G401 (cell line): ENCODE measurements around the gene CTAGE1. TPM values are rescaled to one million over a fixed set of nuclear protein-coding genes. Genes with fewer than 3 reads are reported as not detected.
"Not testable (repeated sequence)": the region's sequence is repeated elsewhere in the genome, so short reads cannot be mapped to it uniquely, and the experiment has no call there.

ENCODE experiments used
- DNase-seq: peaks from one replicate; pipeline ENCODE4 v3.0.0-alpha.2; 2015; ENCODE audit warnings: low spot score
- in situ Hi-C: cut with HindIII; loops from 2 replicates; pipeline ENCODE4 v1.10.0; 2016; ENCODE audit warnings: low sequenced_read_pairs, mixed read lengths
- total RNA-seq: library from RNA; depleted of rRNA; stranded (reverse); fragments of >200 nt; shearing (Covaris generic); gene quantifications from 2 replicates; pipeline ENCODE4 v1.2.3, GENCODE V29; 2014; rRNA removed

Gene CTAGE1, protein sequence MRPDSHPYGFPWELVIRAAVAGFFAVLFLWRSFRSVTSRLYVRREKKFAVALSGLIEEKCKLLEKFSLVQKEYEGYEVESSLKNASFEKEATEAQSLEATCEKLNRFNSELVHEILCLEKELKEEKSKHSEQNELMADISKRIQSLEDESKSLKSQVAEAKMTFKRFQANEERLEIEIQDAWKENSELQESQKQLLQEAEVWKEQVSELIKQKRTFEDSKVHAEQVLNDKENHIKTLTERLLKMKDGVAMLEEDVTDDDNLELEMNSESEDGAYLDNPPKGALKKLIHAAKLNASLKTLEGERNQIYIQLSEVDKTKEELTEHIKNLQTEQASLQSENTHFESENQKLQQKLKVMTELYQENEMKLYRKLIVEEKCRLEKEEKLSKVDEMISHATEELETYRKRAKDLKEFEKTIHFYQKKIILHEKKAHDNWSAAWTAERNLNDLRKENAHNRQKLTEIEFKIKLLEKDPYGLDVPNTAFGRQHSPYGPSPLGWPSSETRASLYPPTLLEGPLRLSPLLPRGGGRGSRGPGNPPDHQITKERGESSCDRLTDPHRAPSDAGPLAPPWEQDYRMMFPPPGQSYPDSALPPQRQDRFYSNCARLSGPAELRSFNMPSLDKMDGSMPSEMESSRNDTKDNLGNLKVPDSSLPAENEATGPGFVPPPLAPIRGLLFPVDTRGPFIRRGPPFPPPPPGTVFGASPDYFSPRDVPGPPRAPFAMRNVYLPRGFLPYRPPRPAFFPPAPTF
- 0.03 TPM in 1 of 2 replicates, not detected in the other for total RNA-seq

DNA sequence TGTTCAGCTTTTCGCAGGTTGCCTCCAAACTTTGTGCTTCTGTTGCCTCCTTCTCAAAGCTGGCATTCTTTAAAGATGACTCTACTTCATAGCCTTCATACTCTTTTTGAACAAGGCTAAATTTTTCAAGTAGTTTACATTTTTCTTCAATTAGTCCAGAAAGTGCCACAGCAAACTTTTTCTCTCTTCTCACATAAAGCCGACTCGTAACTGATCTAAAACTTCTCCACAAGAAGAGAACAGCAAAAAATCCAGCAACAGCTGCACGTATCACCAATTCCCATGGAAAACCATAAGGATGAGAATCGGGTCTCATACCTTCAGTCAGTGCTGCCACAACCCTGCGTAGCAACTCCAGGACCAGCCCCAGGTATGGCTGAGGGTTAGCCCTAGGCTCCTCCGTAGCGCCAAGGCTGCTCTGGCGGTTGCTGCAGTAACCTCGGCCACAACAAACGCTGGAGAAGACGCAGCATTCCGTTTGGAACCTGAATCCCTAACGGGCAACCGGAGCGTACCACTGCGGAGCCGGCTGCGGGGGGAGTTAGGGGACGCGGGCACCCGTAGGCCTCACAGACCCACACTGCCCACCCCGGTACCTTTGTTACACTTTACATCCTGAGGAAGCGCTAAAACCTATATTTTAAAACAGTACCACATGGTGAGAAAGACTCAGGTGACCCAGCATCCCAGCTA, at the start of gene CTAGE1:
CTAGE1 (minus strand) TSS at position 420 of the 693 bp plus-strand sequence; CDS start at position 316, 104 bp downstream.
- no peak for DNase-seq
- in situ Hi-C loops, result no loop called here

DNA sequence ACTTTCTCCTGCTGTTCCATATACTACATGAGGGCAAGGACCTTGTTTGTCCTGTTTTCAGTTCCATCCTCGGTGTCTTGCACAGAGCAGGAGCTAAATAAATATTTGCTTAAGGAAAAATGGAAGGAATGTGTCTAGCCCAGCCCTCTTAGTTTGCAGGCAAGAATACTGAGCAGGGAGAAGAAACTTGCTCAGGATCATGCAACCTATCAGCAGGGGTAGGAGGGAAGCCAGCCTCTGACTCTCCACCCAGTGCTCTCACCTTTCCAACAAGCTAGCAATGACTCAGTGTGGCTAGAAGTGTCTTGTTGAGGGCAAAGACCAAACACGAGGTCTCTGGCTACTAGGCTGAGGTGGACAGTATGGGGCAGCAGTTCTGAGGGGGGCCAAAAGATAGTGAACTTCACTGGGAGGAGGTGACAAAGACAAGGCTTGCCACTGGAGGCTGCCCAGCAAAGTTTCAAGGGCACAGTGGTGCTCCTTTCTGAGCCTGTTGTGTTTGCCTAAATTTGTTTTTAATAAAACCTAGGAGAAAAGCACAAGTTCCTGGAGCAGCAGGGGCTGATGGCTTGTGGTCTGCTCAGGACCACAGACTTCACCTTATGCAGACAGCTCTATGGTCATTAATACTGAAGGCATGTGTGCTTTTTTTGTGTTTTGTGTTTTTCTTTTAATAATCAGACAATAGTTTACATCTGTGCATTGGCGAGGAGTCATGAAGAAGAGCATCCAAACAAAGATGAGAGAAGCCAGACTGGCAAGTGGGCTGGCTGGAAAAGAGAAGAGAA, 49.1 kb upstream of the CTAGE1 start:
- in situ Hi-C loops, result no loop called here
- no peak for DNase-seq

DNA sequence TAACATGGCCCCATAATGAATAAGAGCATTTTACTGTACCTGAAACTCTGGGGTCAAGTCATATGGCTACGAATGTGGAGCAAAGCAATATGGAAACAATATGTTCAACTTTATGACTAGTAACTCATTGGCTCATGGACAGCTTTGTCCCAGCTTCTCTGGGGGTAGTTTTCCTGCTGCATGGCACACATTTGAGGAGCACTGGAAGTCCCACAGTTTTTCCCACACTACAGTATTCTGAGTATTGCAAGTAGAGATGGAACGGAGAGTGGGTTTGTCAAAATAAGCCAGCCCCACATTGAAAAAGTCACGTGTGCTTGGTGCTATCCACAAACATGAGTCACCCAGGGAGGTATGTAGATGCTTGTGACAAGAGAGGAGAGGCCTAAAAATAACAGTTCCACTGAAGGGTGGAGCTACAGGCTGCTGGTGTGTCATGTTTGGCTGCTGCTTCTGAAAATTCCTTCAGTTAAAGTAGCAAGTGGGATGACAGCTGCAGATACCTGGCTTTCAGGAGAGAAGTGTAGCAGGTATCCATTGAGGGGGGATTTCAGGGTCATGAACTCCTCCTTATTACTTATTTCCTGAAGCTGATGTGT, 48.2 kb upstream of the CTAGE1 start:
- in situ Hi-C loops, result no loop called here
- no peak for DNase-seq

DNA sequence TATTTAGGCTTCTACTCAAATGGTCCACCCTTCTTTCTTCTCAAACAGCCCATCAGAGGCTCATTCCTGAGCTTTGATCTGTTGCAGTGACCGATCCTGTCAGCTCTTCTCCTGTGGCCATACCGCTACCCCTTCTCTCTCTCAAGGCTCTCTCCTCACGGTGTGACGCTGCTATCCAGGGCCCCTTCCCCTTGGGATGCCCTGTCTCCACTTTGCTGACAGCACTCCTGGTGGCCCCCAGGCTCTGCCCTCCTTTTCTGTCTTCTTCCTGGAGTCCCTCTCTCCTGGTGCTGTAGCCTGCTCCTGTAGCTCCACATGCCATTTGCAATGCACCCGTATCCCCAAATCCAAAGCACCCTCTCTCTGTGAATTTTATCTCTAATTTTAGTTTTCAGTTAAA, 45.4 kb upstream of the CTAGE1 start:
- no peak for DNase-seq
- in situ Hi-C loops, result no loop called here

DNA sequence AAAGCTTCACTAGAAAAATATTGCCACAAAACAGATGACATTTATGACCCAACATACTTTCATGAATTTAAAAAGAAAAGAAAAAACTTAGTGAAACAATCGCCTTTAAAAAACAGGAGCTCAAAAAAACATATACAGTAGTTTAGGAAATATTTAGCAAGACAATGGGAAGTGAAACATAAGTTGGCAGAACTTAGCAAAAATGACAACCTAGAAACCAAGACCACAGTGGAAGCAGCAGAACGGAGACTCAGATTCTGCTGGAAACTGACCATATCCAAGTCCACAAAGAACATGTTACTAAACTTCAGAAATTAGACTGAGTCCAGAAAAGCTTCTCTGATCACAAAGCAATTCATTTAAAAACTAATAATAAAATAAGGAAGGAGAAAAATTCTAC, 41.8 kb upstream of the CTAGE1 start:
- in situ Hi-C loops, result no loop called here
- DNase-seq, result no peak

DNA sequence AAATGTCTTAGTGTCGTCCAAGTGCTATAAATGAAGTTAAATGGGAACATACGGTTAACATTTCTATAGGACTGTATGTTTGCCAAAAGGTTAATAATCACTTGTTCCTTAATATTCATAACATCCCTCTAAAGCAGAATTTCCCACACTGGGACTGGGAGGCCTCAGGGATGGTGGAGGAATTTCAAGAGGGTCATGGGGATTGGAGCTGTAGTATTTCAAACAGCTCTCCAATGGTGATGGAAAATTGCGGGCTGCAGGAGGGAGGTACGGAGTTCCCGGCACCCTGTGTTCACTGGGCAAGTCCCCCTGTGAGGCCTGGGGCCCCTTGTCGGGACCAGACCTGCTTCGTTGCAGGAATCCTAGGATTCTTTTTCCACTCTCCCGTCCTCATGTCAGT, 39.8 kb upstream of the CTAGE1 start:
- in situ Hi-C loops, result no loop called here
- no peak for DNase-seq

DNA sequence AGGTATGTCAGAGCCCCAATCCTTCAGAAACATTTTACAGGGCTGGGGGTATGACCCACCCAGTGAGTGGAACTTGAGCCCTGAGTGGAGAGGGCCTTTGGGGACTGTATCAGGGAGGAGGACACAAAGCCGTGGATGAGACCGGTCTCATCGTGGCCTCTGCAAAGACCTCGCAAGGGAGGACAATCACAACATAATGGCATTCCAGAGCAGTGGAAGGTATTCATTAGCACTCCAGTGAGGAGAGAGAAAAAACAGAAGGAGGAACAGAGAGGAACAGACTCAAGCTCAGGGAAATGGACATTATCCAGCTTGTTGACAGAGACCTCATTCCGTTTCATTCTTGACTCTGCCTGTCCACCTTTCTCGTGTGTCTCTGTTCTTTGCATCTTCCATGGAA, 38.8 kb upstream of the CTAGE1 start:
- in situ Hi-C loops, result no loop called here
- DNase-seq, result no peak

DNA sequence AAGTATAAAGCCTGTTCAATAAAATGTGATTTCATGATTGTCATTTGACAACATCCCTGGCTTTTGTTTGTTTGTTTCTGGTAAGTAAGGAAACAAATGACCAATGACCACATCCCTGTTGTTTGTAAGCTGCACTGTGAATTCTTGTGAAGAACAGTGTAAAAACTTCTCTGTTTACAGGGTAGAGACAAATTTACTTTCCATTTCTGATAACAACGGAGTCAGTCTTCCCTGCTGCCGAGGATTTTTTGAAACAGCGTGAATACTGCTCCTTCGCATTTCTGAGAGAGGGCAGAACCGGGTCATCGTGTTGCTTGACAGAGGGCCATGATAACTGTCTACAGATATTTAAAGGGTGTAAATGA, 38.4 kb upstream of the CTAGE1 start:
- no peak for DNase-seq
- in situ Hi-C loops, result no loop called here

DNA sequence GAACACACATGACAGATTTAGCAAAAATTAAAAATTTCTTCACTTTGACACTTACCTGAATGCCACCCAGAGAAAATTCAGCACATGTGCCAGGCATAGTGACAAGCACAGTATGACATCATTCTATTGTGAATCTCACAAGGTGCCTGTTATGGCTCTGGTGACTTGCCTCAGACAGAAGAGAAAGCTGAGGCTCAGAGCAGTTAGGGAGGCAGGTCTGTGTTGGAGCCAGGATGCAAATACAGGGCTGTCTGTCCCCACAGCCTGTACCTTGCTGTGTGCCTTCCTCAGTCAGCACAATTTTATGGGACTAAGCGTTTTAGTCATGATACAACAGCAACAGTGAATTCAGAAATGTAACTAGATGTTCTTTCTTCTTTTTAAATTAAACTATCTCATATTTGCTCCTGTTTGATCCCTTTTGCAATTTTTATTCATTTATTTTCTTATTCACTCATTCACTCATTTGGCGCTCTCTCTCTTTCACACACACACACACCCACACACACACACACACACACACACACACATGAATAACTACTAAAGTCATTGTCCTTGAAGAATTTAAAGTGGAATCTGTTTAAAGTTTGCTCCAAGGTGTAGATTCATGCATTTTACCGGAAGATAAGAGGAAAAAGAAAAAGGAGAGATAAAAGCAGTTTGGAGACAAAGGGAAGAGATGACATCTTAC, 37.9 kb upstream of the CTAGE1 start:
- in situ Hi-C loops, result no loop called here

DNA sequence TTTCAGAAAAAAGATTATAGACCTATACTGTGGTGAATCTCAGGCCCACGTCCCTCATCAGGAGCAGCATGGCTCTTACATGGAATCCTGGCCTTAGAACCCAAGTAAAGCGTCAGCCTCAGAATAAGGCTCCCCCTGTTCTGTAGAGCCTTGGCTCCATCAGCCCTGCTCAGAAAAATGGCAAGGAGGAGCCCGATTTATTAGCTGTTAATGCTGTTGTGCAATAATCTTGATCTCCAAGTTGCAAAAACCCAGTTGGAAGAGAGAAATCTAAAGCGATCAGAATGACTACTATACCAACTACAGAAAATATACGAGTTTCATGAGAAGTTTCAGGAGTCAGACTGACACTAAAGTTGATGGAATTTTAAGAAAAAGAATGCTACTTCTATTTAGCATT, 35.6 kb upstream of the CTAGE1 start:
- in situ Hi-C loops, result no loop called here
- DNase-seq, result no peak

More for the DNA sequence above, 37.9 kb upstream of the CTAGE1 start:
- DNase-seq, result no peak

DNA sequence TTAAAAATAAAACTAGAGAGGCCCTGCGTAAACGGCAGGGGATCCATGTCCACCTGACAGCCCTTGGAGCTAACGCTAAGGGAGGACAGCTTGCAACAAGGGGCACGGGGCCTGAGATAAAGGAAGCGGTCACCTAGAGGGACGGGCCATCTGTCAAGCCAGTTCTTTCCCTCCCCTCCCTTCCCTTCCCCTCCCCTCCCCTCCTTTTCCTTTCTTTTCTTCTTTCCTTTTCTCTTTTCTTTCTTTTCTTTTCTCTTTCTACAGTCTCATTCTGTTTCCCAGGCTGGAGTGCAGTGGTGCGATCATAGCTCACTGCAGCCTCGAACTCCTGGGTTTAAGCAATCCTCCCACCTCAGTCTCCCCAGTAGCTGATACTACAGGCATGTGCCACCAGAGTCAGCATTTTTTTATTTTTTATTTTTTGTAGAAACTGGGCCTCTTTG, 34.5 kb upstream of the CTAGE1 start:
- in situ Hi-C loops, result no loop called here
- DNase-seq, result no peak

DNA sequence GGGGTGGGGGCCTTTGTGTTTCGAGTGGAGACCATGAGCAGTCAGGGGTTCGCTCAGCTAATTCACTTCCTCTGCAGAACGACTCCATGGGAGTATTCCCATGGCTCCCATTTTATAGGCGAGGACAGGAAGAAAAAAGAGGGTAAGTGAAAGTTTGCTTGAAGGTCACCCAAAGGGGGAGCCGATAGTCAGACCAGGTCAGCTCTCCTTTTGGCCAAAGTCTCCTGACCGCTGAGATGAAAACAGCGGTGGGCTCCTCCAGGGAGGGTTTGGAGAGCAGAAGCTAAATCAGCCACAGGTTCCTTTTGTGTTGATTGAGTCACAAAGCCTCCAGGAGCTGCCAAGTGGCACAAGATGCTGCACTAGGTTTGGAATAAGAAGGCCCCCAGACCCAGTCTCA, 34.1 kb upstream of the CTAGE1 start:
- DNase-seq, result no peak

DNA sequence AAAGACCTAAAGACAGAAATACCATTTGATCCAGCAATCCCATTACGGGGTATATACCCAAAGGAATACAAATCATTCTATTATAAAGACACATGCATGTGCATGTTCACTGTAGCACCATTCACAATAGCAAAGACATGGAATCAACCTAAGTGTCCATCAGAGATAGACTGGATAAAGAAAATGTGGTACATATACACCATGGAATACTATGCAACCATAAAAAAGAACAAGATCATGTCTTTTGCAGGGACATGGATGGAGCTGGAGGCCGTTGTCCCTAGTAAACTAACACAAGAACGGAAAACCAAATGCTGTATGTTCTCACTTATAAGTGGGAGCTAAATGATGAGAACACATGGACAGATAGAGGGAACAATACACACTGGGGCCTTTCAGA, 33.1 kb upstream of the CTAGE1 start:
- DNase-seq, in situ Hi-C loops: not testable (repeated sequence)

More for the DNA sequence above, 34.1 kb upstream of the CTAGE1 start:
- in situ Hi-C loops, result no loop called here

DNA sequence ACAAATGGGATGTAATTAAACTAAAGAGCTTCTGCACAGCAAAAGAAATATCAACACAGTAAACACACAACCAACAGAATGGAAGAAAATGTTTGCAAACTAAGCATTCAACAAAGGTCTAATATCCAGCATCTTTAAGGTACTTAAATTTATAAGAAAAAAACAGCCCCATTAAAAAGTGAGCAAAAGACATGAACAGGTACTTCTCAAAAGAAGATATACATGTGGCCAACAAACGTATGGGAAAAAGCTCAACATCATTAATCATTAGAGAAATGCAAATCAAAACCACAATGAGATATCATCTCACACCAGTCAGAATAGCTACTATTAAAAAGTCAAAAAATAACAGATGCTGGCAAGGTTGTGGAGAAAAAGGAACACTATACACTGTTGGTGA, 32.6 kb upstream of the CTAGE1 start:
- DNase-seq, in situ Hi-C loops: not testable (repeated sequence)

DNA sequence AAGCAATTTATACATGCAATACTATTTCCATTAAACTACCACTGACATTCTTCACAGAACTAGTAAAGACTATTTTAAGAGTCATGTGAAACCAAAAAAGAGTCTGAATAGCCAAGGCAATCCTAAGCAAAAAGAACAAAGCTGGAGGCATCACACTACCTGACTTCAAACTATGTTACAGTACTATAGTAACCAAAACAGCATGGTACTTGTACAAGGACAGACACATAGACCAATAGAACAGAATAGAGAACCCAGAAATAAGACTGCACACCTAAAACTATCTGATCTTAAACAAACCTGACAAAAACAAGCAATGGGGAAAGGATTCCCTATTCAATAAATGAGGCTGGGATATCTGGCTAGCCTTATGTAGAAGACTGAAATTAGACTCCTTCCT, 32.0 kb upstream of the CTAGE1 start:
- DNase-seq, in situ Hi-C loops: not testable (repeated sequence)

DNA sequence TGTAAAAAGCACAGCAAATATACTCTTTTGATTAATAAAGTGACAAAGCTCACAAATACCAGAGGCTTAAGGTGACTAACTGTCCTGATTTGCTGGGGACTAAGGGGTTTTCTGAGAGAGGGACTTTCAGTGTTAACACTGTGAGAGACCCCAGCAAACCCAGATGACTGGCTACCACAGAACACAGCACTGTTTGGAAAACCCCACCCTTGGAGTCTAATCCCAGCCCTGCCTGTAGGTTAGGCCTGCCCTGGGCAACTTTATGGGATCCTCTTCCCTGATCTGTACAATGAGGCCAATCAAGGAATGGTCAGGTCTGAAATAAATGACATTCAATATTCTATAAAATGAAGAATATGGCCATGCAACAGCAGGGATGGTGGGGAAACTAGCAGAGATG, 30.5 kb upstream of the CTAGE1 start:
- DNase-seq, result no peak
- in situ Hi-C loops, result no loop called here

DNA sequence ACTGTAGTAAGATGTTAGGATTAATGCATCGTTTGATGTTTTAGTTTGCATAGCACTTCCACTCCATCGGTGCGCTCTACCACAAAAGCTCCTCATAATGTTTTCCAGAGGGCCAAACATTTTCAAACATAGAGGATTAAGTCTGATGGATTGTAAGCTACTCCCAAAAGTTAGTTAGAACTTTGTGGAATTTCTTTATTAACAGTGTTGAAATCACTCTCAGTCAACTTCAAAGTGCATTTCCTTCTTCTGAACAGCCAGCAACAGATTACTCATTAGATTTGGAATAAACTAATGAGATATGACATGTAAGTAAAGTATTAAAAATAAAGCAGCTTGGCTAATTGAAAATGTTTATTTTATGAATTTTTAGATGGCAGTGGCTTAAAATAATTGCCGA, 30.1 kb upstream of the CTAGE1 start:
- in situ Hi-C loops, result no loop called here
- DNase-seq, result no peak

DNA sequence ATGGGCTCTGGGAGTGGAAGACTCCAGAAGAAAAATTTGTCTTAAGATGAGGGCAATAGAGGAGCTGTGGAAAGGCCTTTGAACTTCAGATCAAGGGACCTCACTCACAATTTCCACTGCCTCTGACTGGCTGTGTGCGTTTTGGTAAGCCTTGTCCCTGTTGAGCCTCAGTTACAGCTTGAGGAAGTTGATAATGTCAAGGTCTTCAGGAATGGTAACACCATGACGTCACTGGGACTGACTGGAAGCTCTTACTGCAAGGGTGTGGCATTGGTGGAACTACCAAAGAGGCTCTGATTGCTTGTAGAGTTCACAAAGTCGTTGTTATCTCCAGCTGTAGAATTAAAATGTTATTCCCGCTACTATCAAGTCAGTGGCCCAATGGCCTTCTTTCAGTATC, 29.2 kb upstream of the CTAGE1 start:
- in situ Hi-C loops, result no loop called here
- DNase-seq, result no peak
